GM06990 (cell line): ENCODE results near the gene GAS2L1.
"Not testable (repeated sequence)": the region's sequence is repeated elsewhere in the genome, so short reads cannot be mapped to it uniquely, and the experiment has no call there.

ENCODE experiments used
- DNase-seq: peaks from one replicate; pipeline ENCODE4 v3.0.0-alpha.2; 2011; ENCODE audit not compliant: insufficient read length; ENCODE audit errors: extremely low read depth
- H3K27me3 ChIP-seq: replicated peaks from 2 replicates; pipeline ENCODE4 v1.6.0; 2011; ENCODE audit warnings: low read length; ENCODE audit not compliant: control insufficient read depth, insufficient read depth
- H3K36me3 ChIP-seq: 2 replicates; pipeline ENCODE4 v1.5.1; 2011; ENCODE audit warnings: low read length; ENCODE audit not compliant: control insufficient read depth, insufficient read depth
- H3K4me3 ChIP-seq: replicated peaks from 2 replicates; pipeline ENCODE4 v1.5.1; 2011; ENCODE audit warnings: low read depth, mild to moderate bottlenecking, control low read depth, low read length
- TF ChIP-seq, protein P1 (sequence below): IDR thresholded peaks from 2 replicates; pipeline ENCODE4 v1.5.1; 2011; ENCODE audit warnings: low read length, control low read depth, mild to moderate bottlenecking, inconsistent platforms; ENCODE audit not compliant: insufficient read depth, poor library complexity, severe bottlenecking

The GAS2L1 gene

DNA sequence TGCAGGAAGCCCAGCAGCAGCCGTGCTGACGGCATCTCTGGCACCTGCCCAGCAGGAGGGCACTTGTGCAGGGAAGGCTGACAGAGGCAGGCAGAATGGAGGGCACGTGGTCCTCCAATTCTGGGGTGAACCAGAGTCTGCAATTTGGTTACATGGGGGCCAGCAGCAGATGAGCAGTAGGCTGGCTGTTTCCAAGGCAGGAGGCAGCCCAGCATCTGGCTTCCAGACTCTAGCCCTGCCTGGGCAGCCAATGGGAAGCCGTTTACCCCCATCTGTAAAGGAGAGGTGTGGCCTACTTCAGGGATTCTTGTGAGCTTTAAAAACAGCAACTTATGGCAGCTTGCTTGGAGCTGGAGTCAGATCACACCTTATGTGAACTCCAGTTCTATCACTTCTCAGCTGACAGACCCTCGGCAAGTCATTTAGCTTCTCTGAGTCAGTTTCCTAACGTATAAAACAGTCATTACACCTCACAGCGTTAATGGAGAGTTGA, 36.9 kb downstream of the GAS2L1 start:
- TF ChIP-seq, protein P1, sequence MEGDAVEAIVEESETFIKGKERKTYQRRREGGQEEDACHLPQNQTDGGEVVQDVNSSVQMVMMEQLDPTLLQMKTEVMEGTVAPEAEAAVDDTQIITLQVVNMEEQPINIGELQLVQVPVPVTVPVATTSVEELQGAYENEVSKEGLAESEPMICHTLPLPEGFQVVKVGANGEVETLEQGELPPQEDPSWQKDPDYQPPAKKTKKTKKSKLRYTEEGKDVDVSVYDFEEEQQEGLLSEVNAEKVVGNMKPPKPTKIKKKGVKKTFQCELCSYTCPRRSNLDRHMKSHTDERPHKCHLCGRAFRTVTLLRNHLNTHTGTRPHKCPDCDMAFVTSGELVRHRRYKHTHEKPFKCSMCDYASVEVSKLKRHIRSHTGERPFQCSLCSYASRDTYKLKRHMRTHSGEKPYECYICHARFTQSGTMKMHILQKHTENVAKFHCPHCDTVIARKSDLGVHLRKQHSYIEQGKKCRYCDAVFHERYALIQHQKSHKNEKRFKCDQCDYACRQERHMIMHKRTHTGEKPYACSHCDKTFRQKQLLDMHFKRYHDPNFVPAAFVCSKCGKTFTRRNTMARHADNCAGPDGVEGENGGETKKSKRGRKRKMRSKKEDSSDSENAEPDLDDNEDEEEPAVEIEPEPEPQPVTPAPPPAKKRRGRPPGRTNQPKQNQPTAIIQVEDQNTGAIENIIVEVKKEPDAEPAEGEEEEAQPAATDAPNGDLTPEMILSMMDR: no peak
- no peaks in the 10 kb centered on the region for H3K27me3 ChIP-seq
- no peak overlapping the region for H3K4me3 ChIP-seq
- peaks cover 69% of the 10 kb centered on the region for H3K36me3 ChIP-seq
- DNase-seq: no peak

DNA sequence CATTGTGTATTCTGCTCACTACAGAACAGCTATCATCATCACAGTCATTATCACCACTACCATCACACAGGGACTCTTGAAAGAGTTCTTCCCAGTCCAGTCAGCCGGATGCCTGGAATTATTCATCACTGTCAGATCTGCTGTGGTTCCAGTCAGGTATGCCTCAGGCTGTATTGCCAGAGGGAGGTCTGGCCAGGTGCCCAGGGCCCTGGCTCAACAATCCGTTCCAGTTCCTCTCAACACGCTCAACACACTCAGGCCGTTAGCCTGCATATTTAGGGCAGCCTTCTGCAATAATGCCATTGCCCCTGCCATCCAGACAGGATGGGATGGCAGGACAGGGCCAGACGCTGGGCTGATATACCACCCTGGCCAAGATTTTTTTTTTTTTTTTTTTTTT, 37.7 kb downstream of the GAS2L1 start:
- TF ChIP-seq, protein P1: no peak
- Histone ChIP-seq H3K36me3 (peaks cover 65% of the 10 kb centered on the region), H3K27me3 (no peaks in the 10 kb centered on the region), H3K4me3 (no peak overlapping the region)
- no peak for DNase-seq

DNA sequence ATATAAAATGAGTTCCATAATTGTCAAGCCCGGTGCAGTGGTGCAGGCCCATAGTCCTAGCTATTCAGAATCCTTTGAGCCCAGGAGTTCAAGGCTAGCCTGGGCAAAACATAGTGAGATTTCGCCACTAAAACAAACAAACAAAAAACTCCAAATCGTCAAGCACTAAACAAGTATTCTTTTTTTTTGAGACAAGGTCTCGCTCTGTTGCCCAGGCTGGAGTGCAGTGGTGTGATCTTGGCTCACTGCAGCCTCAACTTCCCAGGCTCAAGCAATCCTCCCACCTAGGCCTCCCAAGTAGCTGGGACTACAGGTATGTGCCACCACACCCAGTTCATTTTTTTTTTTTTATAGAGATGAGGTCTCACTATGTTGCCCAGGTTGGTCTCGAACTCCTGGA, 38.4 kb downstream of the GAS2L1 start:
- H3K36me3 ChIP-seq: peaks cover 62% of the 10 kb centered on the region
- not testable (repeated sequence) for H3K4me3 ChIP-seq, H3K27me3 ChIP-seq, DNase-seq

DNA sequence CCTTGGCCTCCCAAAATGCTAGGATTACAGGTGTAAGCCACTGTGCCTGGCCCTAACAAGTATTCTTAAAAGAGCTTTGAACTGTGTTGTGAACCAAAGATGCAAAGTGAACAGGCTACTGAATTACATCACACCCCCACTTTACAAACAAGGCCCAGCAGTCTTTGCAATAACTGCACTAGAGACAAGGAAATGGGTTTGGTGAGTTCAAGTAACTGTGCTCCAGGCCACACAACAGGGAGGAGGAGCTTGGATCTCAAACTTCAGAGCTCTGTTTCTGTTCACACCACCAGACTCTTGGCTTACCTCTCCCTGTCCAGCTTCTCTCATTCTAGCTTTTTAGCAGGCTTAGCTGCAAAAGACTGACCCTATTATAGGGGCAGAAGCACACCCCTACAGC, 39.5 kb downstream of the GAS2L1 start:
- Histone ChIP-seq H3K4me3 (no peak overlapping the region), H3K27me3 (no peaks in the 10 kb centered on the region), H3K36me3 (peaks cover 65% of the 10 kb centered on the region)
- TF ChIP-seq, protein P1: no peak
- DNase-seq: no peak

DNA sequence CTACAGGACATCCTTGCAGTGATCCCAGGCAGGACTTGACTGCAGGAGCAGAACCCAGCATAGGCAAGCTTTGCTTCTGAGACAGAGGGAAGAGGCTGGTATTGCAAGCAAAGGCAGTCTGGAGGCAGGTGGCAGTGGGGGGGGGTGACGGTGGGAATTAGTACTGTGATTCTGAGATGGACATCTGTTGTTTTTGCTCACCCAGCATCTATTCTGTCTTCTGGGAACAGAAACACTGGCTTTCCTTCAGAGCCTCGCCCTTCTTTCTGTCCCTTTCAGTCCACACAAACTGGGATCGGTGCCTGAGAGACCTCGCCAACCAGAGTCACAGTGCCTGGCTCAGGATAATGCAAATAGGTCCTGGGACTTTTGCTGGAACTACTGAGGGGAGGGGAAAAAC, 40.2 kb downstream of the GAS2L1 start:
- peaks cover 65% of the 10 kb centered on the region for H3K36me3 ChIP-seq
- no peaks in the 10 kb centered on the region for H3K27me3 ChIP-seq
- TF ChIP-seq, protein P1: no peak
- no peak for DNase-seq
- H3K4me3 ChIP-seq: no peak overlapping the region

DNA sequence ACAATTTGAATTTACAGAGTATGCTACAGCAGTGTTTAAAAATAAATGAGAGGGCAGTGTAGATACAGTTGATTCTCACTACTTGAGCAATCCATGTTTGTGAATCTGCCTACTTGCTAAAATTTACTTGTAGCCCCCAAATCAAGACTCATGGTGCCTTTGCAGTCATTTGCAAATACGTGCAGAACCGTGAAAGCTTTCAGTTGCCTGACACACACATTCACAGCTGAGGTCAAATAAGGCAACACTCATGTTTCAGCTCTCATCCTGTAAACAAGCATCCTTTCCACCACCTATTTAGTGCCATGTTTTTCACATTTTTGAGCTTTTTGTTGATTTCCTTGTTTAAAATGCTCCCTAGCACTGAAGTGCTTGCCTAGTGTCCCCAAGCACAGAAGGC, 41.6 kb downstream of the GAS2L1 start:
- DNase-seq: no peak
- H3K27me3 ChIP-seq: no peaks in the 10 kb centered on the region
- TF ChIP-seq, protein P1: no peak
- H3K4me3 ChIP-seq: no peak overlapping the region
- H3K36me3 ChIP-seq: peaks cover 62% of the 10 kb centered on the region
